BE2C (cell line): ENCODE data around the gene LHCGR. TPM values are rescaled to one million over a fixed set of nuclear protein-coding genes. Genes with fewer than 3 reads are reported as not detected.

Experiments used
- DNase-seq: peaks from one replicate; pipeline ENCODE4 v3.0.0-alpha.2; 2020
- H3K27me3 ChIP-seq: fragments of 250-450 bp; sonication (Bioruptor Pico); 2 replicates; pipeline ENCODE4 v1.5.1; 2020; ENCODE audit warnings: mild to moderate bottlenecking
- H3K36me3 ChIP-seq: fragments of 250-450 bp; sonication (Bioruptor Pico); 2 replicates; pipeline ENCODE4 v1.5.1; 2020; ENCODE audit warnings: mild to moderate bottlenecking
- H3K4me1 ChIP-seq: fragments of 250-450 bp; sonication (Bioruptor Pico); 2 replicates; pipeline ENCODE4 v1.5.1; 2020
- H3K4me3 ChIP-seq: 2 replicates; pipeline ENCODE4 v1.5.1; 2011; ENCODE audit warnings: low read depth, low read length
- H3K9me3 ChIP-seq: fragments of 250-450 bp; sonication (Bioruptor Pico); 2 replicates; pipeline ENCODE4 v1.5.1; 2020
- CTCF ChIP-seq: IDR thresholded peaks from 2 replicates; pipeline ENCODE4 v1.5.1; 2012; ENCODE audit warnings: mild to moderate bottlenecking, low read depth, low read length
- polyA plus RNA-seq: library from polyadenylated mRNA; unstranded; fragments of >200 nt; gene quantifications from one replicate; pipeline ENCODE4 v1.2.1, GENCODE V29; 2012; ENCODE audit warnings: low read depth, missing spikeins; ENCODE audit not compliant: insufficient read length, insufficient read depth

LHCGR gene
- polyA plus RNA-seq = not detected

- H3K4me3 ChIP-seq = no peak within 1 kb of the TSS
These were observed at the start of gene LHCGR for GRCh38 chr2:48755473-48755872. Gene LHCGR, minus strand, starts transcription at chr2:48755724. Its CDS starts 53 bp downstream, at chr2:48755671.

GRCh38 chr2:48799601-48800000 lies 44.1 kb upstream of the LHCGR start:
- no peaks in the 10 kb centered on the region for H3K36me3 ChIP-seq
- H3K27me3 ChIP-seq = no peaks in the 10 kb centered on the region
- no peak overlapping the region for H3K4me3 ChIP-seq
- H3K9me3 ChIP-seq = no peaks in the 10 kb centered on the region
- H3K4me1 ChIP-seq = no peaks in the 10 kb centered on the region
- TF ChIP-seq CTCF = no peak
- no peak for DNase-seq

More at GRCh38 chr2:48755473-48755872, at the start of gene LHCGR:
- DNase-seq = no peak
- Histone ChIP-seq H3K27me3 (no peaks in the 10 kb centered on the region), H3K9me3 (no peaks in the 10 kb centered on the region), H3K4me1 (no peaks in the 10 kb centered on the region), H3K36me3 (no peaks in the 10 kb centered on the region)
- no peak for TF ChIP-seq CTCF

GRCh38 chr2:48795065-48795464 lies 39.5 kb upstream of the LHCGR start:
- H3K36me3 ChIP-seq = no peaks in the 10 kb centered on the region
- no peak for DNase-seq
- no peaks in the 10 kb centered on the region for H3K9me3 ChIP-seq
- no peak overlapping the region for H3K4me3 ChIP-seq
- TF ChIP-seq CTCF = no peak
- no peaks in the 10 kb centered on the region for H3K4me1 ChIP-seq
- no peaks in the 10 kb centered on the region for H3K27me3 ChIP-seq

GRCh38 chr2:48793671-48794070 lies 38.1 kb upstream of the LHCGR start:
- TF ChIP-seq CTCF = no peak
- H3K4me1 ChIP-seq = no peaks in the 10 kb centered on the region

GRCh38 chr2:48792030-48792429 lies 36.5 kb upstream of the LHCGR start:
- H3K27me3 ChIP-seq = no peaks in the 10 kb centered on the region
- H3K4me1 ChIP-seq = no peaks in the 10 kb centered on the region
- no peak for TF ChIP-seq CTCF
- no peak overlapping the region for H3K4me3 ChIP-seq
- DNase-seq = no peak
- H3K36me3 ChIP-seq = no peaks in the 10 kb centered on the region
- H3K9me3 ChIP-seq = no peaks in the 10 kb centered on the region

More at GRCh38 chr2:48793671-48794070, 38.1 kb upstream of the LHCGR start:
- H3K27me3 ChIP-seq = no peaks in the 10 kb centered on the region
- H3K36me3 ChIP-seq = no peaks in the 10 kb centered on the region
- no peaks in the 10 kb centered on the region for H3K9me3 ChIP-seq
- no peak overlapping the region for H3K4me3 ChIP-seq
- no peak for DNase-seq

GRCh38 chr2:48790407-48791170 lies 35.1 kb upstream of the LHCGR start:
- Histone ChIP-seq H3K27me3 (no peaks in the 10 kb centered on the region), H3K4me3 (no peak overlapping the region), H3K4me1 (no peaks in the 10 kb centered on the region), H3K9me3 (no peaks in the 10 kb centered on the region), H3K36me3 (no peaks in the 10 kb centered on the region)
- DNase-seq = no peak
- no peak for TF ChIP-seq CTCF
